Measurements from ENCODE around the gene C11orf42.

DNA sequence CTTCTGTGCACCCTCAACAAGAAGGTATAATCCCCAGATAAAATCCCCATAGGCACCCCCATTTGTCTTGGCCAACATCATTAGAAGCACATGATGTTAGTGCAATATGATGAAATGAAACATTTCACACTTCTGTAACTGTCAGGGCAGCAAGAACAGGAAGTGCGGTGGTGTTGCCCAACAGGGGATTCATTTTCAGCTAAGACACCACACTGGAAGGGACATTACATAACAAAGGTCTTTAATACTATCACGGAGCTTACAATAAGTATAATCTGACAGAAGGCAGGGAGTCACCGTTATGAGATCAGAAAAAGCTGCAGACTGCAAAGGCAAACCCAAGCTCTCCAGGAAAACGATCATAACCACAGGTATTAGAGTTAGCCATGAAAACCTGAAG is 4.4 kb upstream of the C11orf42 start:
- TF ChIP-seq, protein P1, sequence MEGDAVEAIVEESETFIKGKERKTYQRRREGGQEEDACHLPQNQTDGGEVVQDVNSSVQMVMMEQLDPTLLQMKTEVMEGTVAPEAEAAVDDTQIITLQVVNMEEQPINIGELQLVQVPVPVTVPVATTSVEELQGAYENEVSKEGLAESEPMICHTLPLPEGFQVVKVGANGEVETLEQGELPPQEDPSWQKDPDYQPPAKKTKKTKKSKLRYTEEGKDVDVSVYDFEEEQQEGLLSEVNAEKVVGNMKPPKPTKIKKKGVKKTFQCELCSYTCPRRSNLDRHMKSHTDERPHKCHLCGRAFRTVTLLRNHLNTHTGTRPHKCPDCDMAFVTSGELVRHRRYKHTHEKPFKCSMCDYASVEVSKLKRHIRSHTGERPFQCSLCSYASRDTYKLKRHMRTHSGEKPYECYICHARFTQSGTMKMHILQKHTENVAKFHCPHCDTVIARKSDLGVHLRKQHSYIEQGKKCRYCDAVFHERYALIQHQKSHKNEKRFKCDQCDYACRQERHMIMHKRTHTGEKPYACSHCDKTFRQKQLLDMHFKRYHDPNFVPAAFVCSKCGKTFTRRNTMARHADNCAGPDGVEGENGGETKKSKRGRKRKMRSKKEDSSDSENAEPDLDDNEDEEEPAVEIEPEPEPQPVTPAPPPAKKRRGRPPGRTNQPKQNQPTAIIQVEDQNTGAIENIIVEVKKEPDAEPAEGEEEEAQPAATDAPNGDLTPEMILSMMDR (IDR thresholded peaks at IDR 0.05): no peak
- TF ChIP-seq POLR2A (IDR thresholded peaks at IDR 0.05; ENCODE audit: low read depth): no peak
